ENCODE data around the gene CFAP46.

DNA sequence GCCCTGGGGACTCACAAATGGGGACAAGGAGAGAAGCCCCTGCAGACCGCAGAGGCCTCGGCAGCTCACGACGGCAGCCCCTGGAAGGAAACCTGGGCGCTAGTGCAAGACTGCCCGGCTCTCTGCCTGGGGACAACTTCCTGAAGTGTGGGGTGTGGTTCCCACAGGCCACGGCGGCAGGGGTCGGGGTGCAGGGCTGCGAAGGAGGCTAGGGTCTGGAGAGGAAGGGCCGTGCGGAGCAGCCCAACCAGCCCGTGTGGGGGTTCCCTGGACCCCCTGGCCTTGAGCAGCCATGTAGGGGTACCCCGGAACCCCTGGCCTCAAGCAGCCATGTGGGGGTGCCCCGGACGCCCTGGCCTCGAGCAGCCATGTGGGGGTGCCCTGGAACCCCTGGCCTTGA lies 19.5 kb downstream of the CFAP46 start:
- TF ChIP-seq POLR2AphosphoS5 (IDR thresholded peaks at IDR 0.05; ENCODE audit: low read depth, low read length) = no peak
- no peak for TF ChIP-seq TAF1 (IDR thresholded peaks at IDR 0.05; ENCODE audit: borderline replicate concordance, insufficient read depth, low read length)
- TF ChIP-seq, protein P1, sequence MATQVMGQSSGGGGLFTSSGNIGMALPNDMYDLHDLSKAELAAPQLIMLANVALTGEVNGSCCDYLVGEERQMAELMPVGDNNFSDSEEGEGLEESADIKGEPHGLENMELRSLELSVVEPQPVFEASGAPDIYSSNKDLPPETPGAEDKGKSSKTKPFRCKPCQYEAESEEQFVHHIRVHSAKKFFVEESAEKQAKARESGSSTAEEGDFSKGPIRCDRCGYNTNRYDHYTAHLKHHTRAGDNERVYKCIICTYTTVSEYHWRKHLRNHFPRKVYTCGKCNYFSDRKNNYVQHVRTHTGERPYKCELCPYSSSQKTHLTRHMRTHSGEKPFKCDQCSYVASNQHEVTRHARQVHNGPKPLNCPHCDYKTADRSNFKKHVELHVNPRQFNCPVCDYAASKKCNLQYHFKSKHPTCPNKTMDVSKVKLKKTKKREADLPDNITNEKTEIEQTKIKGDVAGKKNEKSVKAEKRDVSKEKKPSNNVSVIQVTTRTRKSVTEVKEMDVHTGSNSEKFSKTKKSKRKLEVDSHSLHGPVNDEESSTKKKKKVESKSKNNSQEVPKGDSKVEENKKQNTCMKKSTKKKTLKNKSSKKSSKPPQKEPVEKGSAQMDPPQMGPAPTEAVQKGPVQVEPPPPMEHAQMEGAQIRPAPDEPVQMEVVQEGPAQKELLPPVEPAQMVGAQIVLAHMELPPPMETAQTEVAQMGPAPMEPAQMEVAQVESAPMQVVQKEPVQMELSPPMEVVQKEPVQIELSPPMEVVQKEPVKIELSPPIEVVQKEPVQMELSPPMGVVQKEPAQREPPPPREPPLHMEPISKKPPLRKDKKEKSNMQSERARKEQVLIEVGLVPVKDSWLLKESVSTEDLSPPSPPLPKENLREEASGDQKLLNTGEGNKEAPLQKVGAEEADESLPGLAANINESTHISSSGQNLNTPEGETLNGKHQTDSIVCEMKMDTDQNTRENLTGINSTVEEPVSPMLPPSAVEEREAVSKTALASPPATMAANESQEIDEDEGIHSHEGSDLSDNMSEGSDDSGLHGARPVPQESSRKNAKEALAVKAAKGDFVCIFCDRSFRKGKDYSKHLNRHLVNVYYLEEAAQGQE (IDR thresholded peaks at IDR 0.05; ENCODE audit: insufficient read depth in 1 of 2, low read depth in 2 of 2, low read length in 2 of 2) = no peak
- no peak for TF ChIP-seq SIN3A (IDR thresholded peaks at IDR 0.05; ENCODE audit: borderline replicate concordance, insufficient read depth, low read length)
- no peak for TF ChIP-seq FOXP2 (optimal IDR thresholded peaks at IDR 0.05; ENCODE audit: borderline replicate concordance, extremely low read depth, extremely low read length, insufficient read depth)
